ENCODE measurements around the gene UPK3BL1.
"Not testable (repeated sequence)": the region's sequence is repeated elsewhere in the genome, so short reads cannot be mapped to it uniquely, and the experiment has no call there.

UPK3BL1 gene

GRCh38 chr7:102627271-102627904, 15.2 kb downstream of the UPK3BL1 start:
- DNase-seq, result not testable (repeated sequence)

- not testable (repeated sequence) for DNase-seq
Observed at GRCh38 chr7:102618122-102618521, 24.5 kb downstream of the UPK3BL1 start.

- not testable (repeated sequence) for DNase-seq
Observed at GRCh38 chr7:102616507-102617125, 26.0 kb downstream of the UPK3BL1 start, which contains the start of gene RASA4. TSS of gene RASA4 (minus strand) at chr7:102616756. CDS start at chr7:102616689, 67 bp downstream.

GRCh38 chr7:102615930-102616329, 26.7 kb downstream of the UPK3BL1 start:
- not testable (repeated sequence) for DNase-seq

GRCh38 chr7:102614873-102615272, 27.7 kb downstream of the UPK3BL1 start:
- DNase-seq, result not testable (repeated sequence)

- DNase-seq, result not testable (repeated sequence)
Observed at GRCh38 chr7:102614346-102614697, 28.3 kb downstream of the UPK3BL1 start.

GRCh38 chr7:102613575-102614345, 28.8 kb downstream of the UPK3BL1 start:
- not testable (repeated sequence) for DNase-seq

GRCh38 chr7:102611675-102612325, 30.8 kb downstream of the UPK3BL1 start:
- not testable (repeated sequence) for DNase-seq

GRCh38 chr7:102611013-102611674, 31.4 kb downstream of the UPK3BL1 start:
- DNase-seq, result not testable (repeated sequence)

GRCh38 chr7:102610441-102610840, 32.1 kb downstream of the UPK3BL1 start:
- DNase-seq, result not testable (repeated sequence)

GRCh38 chr7:102609734-102610133, 32.9 kb downstream of the UPK3BL1 start:
- not testable (repeated sequence) for DNase-seq

GRCh38 chr7:102606848-102607247, 35.7 kb downstream of the UPK3BL1 start:
- not testable (repeated sequence) for DNase-seq

- not testable (repeated sequence) for DNase-seq
Observed at GRCh38 chr7:102604431-102605145, 38.0 kb downstream of the UPK3BL1 start.

GRCh38 chr7:102602317-102602716, 40.3 kb downstream of the UPK3BL1 start:
- not testable (repeated sequence) for DNase-seq

- DNase-seq, result not testable (repeated sequence)
Observed at GRCh38 chr7:102599699-102600098, 42.9 kb downstream of the UPK3BL1 start.

GRCh38 chr7:102596036-102596435, 46.6 kb downstream of the UPK3BL1 start:
- DNase-seq, result not testable (repeated sequence)

- not testable (repeated sequence) for DNase-seq
Observed at GRCh38 chr7:102593637-102594334, 48.8 kb downstream of the UPK3BL1 start.

- DNase-seq, result not testable (repeated sequence)
Observed at GRCh38 chr7:102592477-102593019, 50.0 kb downstream of the UPK3BL1 start.

GRCh38 chr7:102589857-102590256, 52.7 kb downstream of the UPK3BL1 start:
- not testable (repeated sequence) for DNase-seq
